ENCODE measurements around the gene ESR1.

DNA sequence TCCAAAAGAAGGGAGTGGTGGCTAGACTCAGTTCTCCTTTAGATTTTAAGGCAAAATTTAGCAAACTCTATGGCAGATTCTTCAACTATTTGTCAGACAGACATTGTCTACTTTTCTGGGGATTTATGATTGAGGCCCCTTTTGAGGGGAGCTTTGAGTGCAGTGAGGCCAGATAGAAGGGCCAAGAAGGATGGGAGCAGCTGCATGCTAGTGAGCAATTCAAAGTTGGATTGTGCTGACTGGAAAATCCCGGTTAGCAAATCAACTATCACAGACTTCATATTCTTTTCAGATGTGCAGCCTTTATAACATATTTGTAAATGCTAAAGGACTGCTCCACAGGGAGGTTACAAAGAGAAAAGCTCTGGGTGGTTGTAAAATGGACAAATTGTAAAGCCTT is 35.0 kb upstream of the ESR1 start:
- TF ChIP-seq, protein P1, sequence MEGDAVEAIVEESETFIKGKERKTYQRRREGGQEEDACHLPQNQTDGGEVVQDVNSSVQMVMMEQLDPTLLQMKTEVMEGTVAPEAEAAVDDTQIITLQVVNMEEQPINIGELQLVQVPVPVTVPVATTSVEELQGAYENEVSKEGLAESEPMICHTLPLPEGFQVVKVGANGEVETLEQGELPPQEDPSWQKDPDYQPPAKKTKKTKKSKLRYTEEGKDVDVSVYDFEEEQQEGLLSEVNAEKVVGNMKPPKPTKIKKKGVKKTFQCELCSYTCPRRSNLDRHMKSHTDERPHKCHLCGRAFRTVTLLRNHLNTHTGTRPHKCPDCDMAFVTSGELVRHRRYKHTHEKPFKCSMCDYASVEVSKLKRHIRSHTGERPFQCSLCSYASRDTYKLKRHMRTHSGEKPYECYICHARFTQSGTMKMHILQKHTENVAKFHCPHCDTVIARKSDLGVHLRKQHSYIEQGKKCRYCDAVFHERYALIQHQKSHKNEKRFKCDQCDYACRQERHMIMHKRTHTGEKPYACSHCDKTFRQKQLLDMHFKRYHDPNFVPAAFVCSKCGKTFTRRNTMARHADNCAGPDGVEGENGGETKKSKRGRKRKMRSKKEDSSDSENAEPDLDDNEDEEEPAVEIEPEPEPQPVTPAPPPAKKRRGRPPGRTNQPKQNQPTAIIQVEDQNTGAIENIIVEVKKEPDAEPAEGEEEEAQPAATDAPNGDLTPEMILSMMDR (IDR thresholded peaks at IDR 0.05) = no peak
- TF ChIP-seq POLR2A (IDR thresholded peaks at IDR 0.05) = no peak
- no peak for TF ChIP-seq EP300 (IDR thresholded peaks at IDR 0.05)
